ENCODE results near the gene NLRP3.

The NLRP3 gene

GRCh38 chr1:247437551-247438505 lies 21.9 kb downstream of the NLRP3 start:
- DNase-seq (ENCODE audit: low spot score): no peak

GRCh38 chr1:247440001-247440620 lies 24.1 kb downstream of the NLRP3 start:
- no peak for DNase-seq (ENCODE audit: low spot score)

- no peak for DNase-seq (ENCODE audit: low spot score)
Observed at GRCh38 chr1:247441606-247442005, 25.6 kb downstream of the NLRP3 start.

GRCh38 chr1:247442164-247442563 lies 26.2 kb downstream of the NLRP3 start:
- no peak for DNase-seq (ENCODE audit: low spot score)

- DNase-seq (ENCODE audit: low spot score): no peak
Observed at GRCh38 chr1:247443641-247444040, 27.7 kb downstream of the NLRP3 start.

GRCh38 chr1:247444571-247444970 lies 28.6 kb downstream of the NLRP3 start:
- no peak for DNase-seq (ENCODE audit: low spot score)

- DNase-seq (ENCODE audit: low spot score): no peak
Observed at GRCh38 chr1:247445526-247446356, 29.8 kb downstream of the NLRP3 start.

- no peak for DNase-seq (ENCODE audit: low spot score)
Observed at GRCh38 chr1:247447162-247447909, 31.4 kb downstream of the NLRP3 start.

GRCh38 chr1:247448107-247448791 lies 32.3 kb downstream of the NLRP3 start:
- peak; percentile 55 for DNase-seq (ENCODE audit: low spot score)

- no peak for DNase-seq (ENCODE audit: low spot score)
Observed at GRCh38 chr1:247451388-247452010, 35.5 kb downstream of the NLRP3 start.

GRCh38 chr1:247452447-247453039 lies 36.6 kb downstream of the NLRP3 start:
- no peak for DNase-seq (ENCODE audit: low spot score)

- no peak for DNase-seq (ENCODE audit: low spot score)
Observed at GRCh38 chr1:247453245-247453644, 37.3 kb downstream of the NLRP3 start.

GRCh38 chr1:247453997-247454396 lies 38.0 kb downstream of the NLRP3 start:
- DNase-seq (ENCODE audit: low spot score): no peak

- DNase-seq (ENCODE audit: low spot score): no peak
Observed at GRCh38 chr1:247456021-247456420, 40.0 kb downstream of the NLRP3 start.

GRCh38 chr1:247456914-247457639 lies 41.1 kb downstream of the NLRP3 start:
- no peak for DNase-seq (ENCODE audit: low spot score)

- no peak for DNase-seq (ENCODE audit: low spot score)
Observed at GRCh38 chr1:247459507-247459906, 43.5 kb downstream of the NLRP3 start.

- no peak for DNase-seq (ENCODE audit: low spot score)
Observed at GRCh38 chr1:247465796-247466195, 49.8 kb downstream of the NLRP3 start.

- no peak for DNase-seq (ENCODE audit: low spot score)
Observed at GRCh38 chr1:247467129-247467528, 51.2 kb downstream of the NLRP3 start.

- no peak for DNase-seq (ENCODE audit: low spot score)
Observed at GRCh38 chr1:247468481-247469140, 52.6 kb downstream of the NLRP3 start.
